K562 (cell line): Measurements from ENCODE around the gene GLIS1. TPM values are rescaled to one million over a fixed set of nuclear protein-coding genes. Genes with fewer than 3 reads are reported as not detected.

Experiments
- ELF1 ChIP-seq: fragments of 200-800 bp; sonication (Bioruptor generic); IDR thresholded peaks from 2 replicates; pipeline ENCODE4 v1.6.1; 2016; ENCODE audit warnings: missing genetic modification characterization, missing compliant biosample characterization
- GATAD2B ChIP-seq: fragments of 450-650 bp; IDR thresholded peaks from 2 replicates; pipeline ENCODE4 v1.6.1; 2017; ENCODE audit warnings: mild to moderate bottlenecking, borderline replicate concordance
- HNRNPL ChIP-seq: fragments of 200-400 bp; formaldehyde crosslinking; IDR thresholded peaks from 2 replicates; pipeline ENCODE4 v1.6.1; 2017; ENCODE audit warnings: low read depth, mild to moderate bottlenecking, low read length
- HNRNPLL ChIP-seq: fragments of 200-400 bp; formaldehyde crosslinking; IDR thresholded peaks from 2 replicates; pipeline ENCODE4 v1.6.1; 2017; ENCODE audit warnings: low read length, low read depth, mild to moderate bottlenecking; ENCODE audit not compliant: poor library complexity, severe bottlenecking
- MBD2 ChIP-seq: sonication (generic); IDR thresholded peaks from 2 replicates; pipeline ENCODE4 v1.6.1; 2016; ENCODE audit warnings: low read depth, borderline replicate concordance
- NR2F6 ChIP-seq: fragments of 450-650 bp; formaldehyde crosslinking; IDR thresholded peaks from 2 replicates; pipeline ENCODE4 v1.4.0; 2020; ENCODE audit warnings: mild to moderate bottlenecking
- NRF1 ChIP-seq, 2 experiments: fragments of 450-650 bp; IDR thresholded peaks in 1 of 2; conservative IDR thresholded peaks in 1 of 2; 2 replicates each; pipeline ENCODE4 v1.6.1; 2014; ENCODE audit warnings: mild to moderate bottlenecking in 2 of 2
- SAP30 ChIP-seq: fragments of 200-600 bp; sonication (generic); IDR thresholded peaks from 2 replicates; pipeline ENCODE4 v1.6.1; 2012; ENCODE audit warnings: borderline replicate concordance, low read depth, mild to moderate bottlenecking, moderate library complexity, low read length, control low read depth, inconsistent platforms; ENCODE audit not compliant: insufficient read depth, poor library complexity, severe bottlenecking
- SIN3A ChIP-seq, 2 experiments: fragments of 150-350 bp in 1 of 2; IDR thresholded peaks; 2 replicates each; pipeline ENCODE4 v1.6.1; 2011 to 2016; ENCODE audit warnings: borderline replicate concordance in 2 of 2, low read depth in 2 of 2, low read length in 2 of 2, mild to moderate bottlenecking in 2 of 2, moderate library complexity in 2 of 2; ENCODE audit not compliant: control insufficient read depth in 1 of 2
- YY1 ChIP-seq, 3 experiments: IDR thresholded peaks; 2 replicates each; pipeline ENCODE4 v1.6.1; 2011; ENCODE audit warnings: low read length in 2 of 3, mild to moderate bottlenecking in 2 of 3, moderate library complexity in 2 of 3, borderline replicate concordance in 1 of 3, control low read depth in 1 of 3, low read depth in 1 of 3; ENCODE audit not compliant: insufficient read depth in 3 of 3, insufficient replicate concordance in 2 of 3, control insufficient read depth in 1 of 3, insufficient read length in 1 of 3; ENCODE audit errors: extremely low read depth in 1 of 3
- ZBTB33 ChIP-seq: sonication (generic); formaldehyde crosslinking; IDR thresholded peaks from 2 replicates; pipeline ENCODE4 v1.8.1; 2023; ENCODE audit warnings: mild to moderate bottlenecking, missing genetic modification reagents
- ZNF146 ChIP-seq: IDR thresholded peaks from one replicate; pipeline ENCODE4 v1.6.1; 2018; ENCODE audit warnings: missing compliant biosample characterization; ENCODE audit not compliant: unreplicated experiment
- ZNF561 ChIP-seq: fragments of 450-650 bp; formaldehyde crosslinking; conservative IDR thresholded peaks from 2 replicates; pipeline ENCODE4 v1.4.0; 2020; ENCODE audit warnings: mild to moderate bottlenecking, moderate library complexity
- polyA plus RNA-seq, 8 experiments: library from polyadenylated mRNA; depleted of rRNA in 4 of 8; stranded (reverse) in 5 of 8; unstranded in 3 of 8; fragments of >200 nt; fragmentation: Nextera tagmentation in 2 of 8; fragmentation: Illumina TruSeq in 1 of 8; extraction: Ambion mirVana in 2 of 8; extraction: Trizol in 1 of 8; gene quantifications; 2 replicates each; pipeline versions ENCODE4 v1.2.1 to v1.2.3, GENCODE V29; 2011 to 2014; ENCODE audit warnings: inconsistent platforms in 1 of 8, missing spikeins in 1 of 8
- total RNA-seq, 7 experiments: library from RNA; depleted of rRNA in 6 of 7; stranded (reverse); fragments of >200 nt in 6 of 7; fragmentation: Illumina TruSeq in 2 of 7; extraction: Trizol in 2 of 7; gene quantifications; 2 replicates each; pipeline versions ENCODE4 v1.2.1 to v1.2.3, GENCODE V29; 2011 to 2021; ENCODE audit warnings: low replicate concordance in 1 of 7
- TF ChIP-seq, protein P1 (sequence below): fragments of 250-450 bp; sonication (Bioruptor Pico); IDR thresholded peaks from 2 replicates; pipeline ENCODE4 v1.8.0; 2022; ENCODE audit warnings: inconsistent platforms, mild to moderate bottlenecking, moderate library complexity, borderline replicate concordance
- TF ChIP-seq, protein P2 (sequence below): sonication (generic); formaldehyde crosslinking; IDR thresholded peaks from 2 replicates; pipeline ENCODE4 v1.8.0; 2022; ENCODE audit warnings: mild to moderate bottlenecking, missing genetic modification reagents, borderline replicate concordance
- TF ChIP-seq, protein P3 (sequence below): fragments of 450-650 bp; IDR thresholded peaks from 2 replicates; pipeline ENCODE4 v1.7.0; 2016; ENCODE audit warnings: borderline replicate concordance
- TF ChIP-seq, protein P4 (sequence below): fragments of 250-450 bp; sonication (Bioruptor Pico); IDR thresholded peaks from 2 replicates; pipeline ENCODE4 v1.6.1; 2021; ENCODE audit warnings: mild to moderate bottlenecking

Gene GLIS1
- total and polyA plus RNA-seq, 9 of the 15 experiments (the other 6 are each of a cell fraction or from before 2014, with no cell fraction given): not detected

DNA sequence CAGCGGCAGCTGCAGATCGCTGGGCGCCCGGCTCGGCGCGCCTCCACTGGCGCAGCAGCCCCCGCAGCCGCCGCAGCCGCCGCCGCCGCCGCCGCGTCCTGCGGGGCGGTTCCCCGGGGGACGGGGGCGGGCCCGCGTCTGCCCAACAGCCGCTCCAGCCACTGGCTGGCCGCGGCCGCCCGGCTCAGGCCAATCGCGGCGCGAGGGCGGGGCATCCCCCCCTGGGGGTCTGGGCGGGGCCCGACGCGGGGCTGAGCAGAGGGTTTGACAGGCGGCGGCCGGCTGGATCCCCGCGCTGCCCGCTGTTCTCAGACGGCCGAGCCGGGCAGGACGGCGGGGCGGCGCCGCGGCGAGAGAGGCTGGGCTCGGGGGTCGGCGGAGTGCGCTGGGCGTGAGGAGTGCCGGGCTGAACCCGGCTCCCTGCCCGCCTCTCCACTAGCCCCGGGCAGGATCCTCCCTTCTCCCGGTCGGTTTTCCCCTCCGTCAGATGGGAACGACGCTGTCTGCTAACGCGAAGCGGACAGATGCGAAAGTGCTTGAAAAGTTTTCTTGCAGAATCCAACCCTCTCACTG, at the start of gene GLIS1 (continued):
- TF ChIP-seq NRF1 (conservative IDR thresholded peaks at IDR 0.05 in 1 of 2, IDR thresholded peaks at IDR 0.05 in 1 of 2) (peak in 1 of 2 experiments; percentile 24; a peak in 2 of 4 replicates), HNRNPLL (peak; percentile 87), SIN3A (IDR thresholded peaks at IDR 0.05; ENCODE audit: borderline replicate concordance in 2 of 2, control insufficient read depth in 1 of 2, low read depth in 2 of 2, low read length in 2 of 2) (no peak; a peak in 1 of 4 replicates), HNRNPL (no peak), NR2F6 (CRISPR knock-in tag) (no peak), ZNF561 (CRISPR knock-in tag) (no peak), YY1 (IDR thresholded peaks at IDR 0.05; ENCODE audit: borderline replicate concordance in 1 of 3, control insufficient read depth in 1 of 3, extremely low read depth in 1 of 3, insufficient read depth in 3 of 3, insufficient read length in 1 of 3, insufficient replicate concordance in 2 of 3, low read depth in 1 of 3, low read length in 2 of 3) (no peak), ZNF146 (CRISPR knock-in tag) (no peak), ZBTB33 (no peak), MBD2 (peak; percentile 79; the same call in 1 of the 2 replicates), GATAD2B (0 out of 2 replicates have a peak, but pooled peaks have one; percentile 52), SAP30 (peak; percentile 44), ELF1 (tag) (no peak)
- TF ChIP-seq, protein P1, sequence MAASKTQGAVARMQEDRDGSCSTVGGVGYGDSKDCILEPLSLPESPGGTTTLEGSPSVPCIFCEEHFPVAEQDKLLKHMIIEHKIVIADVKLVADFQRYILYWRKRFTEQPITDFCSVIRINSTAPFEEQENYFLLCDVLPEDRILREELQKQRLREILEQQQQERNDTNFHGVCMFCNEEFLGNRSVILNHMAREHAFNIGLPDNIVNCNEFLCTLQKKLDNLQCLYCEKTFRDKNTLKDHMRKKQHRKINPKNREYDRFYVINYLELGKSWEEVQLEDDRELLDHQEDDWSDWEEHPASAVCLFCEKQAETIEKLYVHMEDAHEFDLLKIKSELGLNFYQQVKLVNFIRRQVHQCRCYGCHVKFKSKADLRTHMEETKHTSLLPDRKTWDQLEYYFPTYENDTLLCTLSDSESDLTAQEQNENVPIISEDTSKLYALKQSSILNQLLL (CRISPR knock-in tag): no peak
- TF ChIP-seq, protein P2, sequence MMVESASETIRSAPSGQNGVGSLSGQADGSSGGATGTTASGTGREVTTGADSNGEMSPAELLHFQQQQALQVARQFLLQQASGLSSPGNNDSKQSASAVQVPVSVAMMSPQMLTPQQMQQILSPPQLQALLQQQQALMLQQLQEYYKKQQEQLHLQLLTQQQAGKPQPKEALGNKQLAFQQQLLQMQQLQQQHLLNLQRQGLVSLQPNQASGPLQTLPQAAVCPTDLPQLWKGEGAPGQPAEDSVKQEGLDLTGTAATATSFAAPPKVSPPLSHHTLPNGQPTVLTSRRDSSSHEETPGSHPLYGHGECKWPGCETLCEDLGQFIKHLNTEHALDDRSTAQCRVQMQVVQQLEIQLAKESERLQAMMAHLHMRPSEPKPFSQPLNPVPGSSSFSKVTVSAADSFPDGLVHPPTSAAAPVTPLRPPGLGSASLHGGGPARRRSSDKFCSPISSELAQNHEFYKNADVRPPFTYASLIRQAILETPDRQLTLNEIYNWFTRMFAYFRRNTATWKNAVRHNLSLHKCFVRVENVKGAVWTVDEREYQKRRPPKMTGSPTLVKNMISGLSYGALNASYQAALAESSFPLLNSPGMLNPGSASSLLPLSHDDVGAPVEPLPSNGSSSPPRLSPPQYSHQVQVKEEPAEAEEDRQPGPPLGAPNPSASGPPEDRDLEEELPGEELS (CRISPR knock-in tag): no peak
- TF ChIP-seq, protein P3, sequence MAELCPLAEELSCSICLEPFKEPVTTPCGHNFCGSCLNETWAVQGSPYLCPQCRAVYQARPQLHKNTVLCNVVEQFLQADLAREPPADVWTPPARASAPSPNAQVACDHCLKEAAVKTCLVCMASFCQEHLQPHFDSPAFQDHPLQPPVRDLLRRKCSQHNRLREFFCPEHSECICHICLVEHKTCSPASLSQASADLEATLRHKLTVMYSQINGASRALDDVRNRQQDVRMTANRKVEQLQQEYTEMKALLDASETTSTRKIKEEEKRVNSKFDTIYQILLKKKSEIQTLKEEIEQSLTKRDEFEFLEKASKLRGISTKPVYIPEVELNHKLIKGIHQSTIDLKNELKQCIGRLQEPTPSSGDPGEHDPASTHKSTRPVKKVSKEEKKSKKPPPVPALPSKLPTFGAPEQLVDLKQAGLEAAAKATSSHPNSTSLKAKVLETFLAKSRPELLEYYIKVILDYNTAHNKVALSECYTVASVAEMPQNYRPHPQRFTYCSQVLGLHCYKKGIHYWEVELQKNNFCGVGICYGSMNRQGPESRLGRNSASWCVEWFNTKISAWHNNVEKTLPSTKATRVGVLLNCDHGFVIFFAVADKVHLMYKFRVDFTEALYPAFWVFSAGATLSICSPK: no peak
- TF ChIP-seq, protein P4, sequence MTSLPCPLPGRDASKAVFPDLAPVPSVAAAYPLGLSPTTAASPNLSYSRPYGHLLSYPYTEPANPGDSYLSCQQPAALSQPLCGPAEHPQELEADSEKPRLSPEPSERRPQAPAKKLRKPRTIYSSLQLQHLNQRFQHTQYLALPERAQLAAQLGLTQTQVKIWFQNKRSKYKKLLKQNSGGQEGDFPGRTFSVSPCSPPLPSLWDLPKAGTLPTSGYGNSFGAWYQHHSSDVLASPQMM (CRISPR knock-in tag): no peak
